Mesodermal cell (in vitro differentiated cells): ENCODE results near the gene PGS1.

Experiments used
- H3K27ac ChIP-seq: 2 replicates; pipeline ENCODE4 v1.7.0; 2013; ENCODE audit warnings: mild to moderate bottlenecking, low read depth, low read length, moderate library complexity; ENCODE audit not compliant: severe bottlenecking
- H3K36me3 ChIP-seq: 2 replicates; pipeline ENCODE4 v1.7.1; 2013; ENCODE audit warnings: mild to moderate bottlenecking, low read length, moderate library complexity; ENCODE audit not compliant: control insufficient read depth, insufficient read depth
- H3K4me1 ChIP-seq: one replicate; pipeline ENCODE4 v1.7.1; 2013; ENCODE audit warnings: mild to moderate bottlenecking, low read length; ENCODE audit not compliant: insufficient read depth, control insufficient read depth, poor library complexity, severe bottlenecking
- H3K4me3 ChIP-seq: 2 replicates; pipeline ENCODE4 v1.7.0; 2013; ENCODE audit warnings: low read length, control low read depth, mild to moderate bottlenecking; ENCODE audit not compliant: insufficient read depth, poor library complexity, severe bottlenecking; ENCODE audit errors: extremely low read depth
- H3K9me3 ChIP-seq: 2 replicates; pipeline ENCODE4 v1.7.1; 2013; ENCODE audit warnings: mild to moderate bottlenecking, low read length, moderate library complexity; ENCODE audit not compliant: control insufficient read depth
- WGBS, 2 experiments: methylation state at CpG; one replicate each; pipeline ENCODE4 v1.1.5; 2013; ENCODE audit warnings: missing lambda C conversion rate in 2 of 2; ENCODE audit not compliant: insufficient coverage in 2 of 2; 5-methylcytosine and 5-hydroxymethylcytosine counted together

The PGS1 gene

DNA sequence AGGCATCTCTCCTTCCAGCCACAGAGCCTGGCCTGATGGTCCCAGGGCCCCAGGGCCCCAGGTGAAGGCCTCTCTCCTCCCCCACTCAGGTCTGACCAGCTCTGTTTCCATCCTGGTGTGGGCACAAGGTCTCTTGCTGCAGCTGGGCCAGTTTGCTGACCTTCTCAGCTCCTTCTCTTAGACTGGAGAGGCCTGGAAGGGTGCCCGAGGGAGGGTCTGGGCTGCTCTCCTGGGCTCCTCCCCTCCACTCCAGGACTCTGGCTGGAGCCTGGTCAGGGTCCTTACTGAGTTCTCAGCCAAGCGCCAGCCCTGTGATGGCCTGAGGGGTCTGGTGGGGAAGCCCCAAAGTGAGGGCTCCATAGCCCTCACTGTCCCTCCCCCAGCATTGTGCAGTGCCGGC, 31.0 kb upstream of the PGS1 start:
- Histone ChIP-seq H3K36me3 (no peaks in the 10 kb centered on the region), H3K9me3 (no peaks in the 10 kb centered on the region), H3K27ac (no peak overlapping the region), H3K4me3 (no peak overlapping the region), H3K4me1 (peaks cover 26% of the 10 kb centered on the region)
- 74 to 89% methylated on average over 2 to 3 of the region's 3 CpGs for WGBS, 2 experiments

DNA sequence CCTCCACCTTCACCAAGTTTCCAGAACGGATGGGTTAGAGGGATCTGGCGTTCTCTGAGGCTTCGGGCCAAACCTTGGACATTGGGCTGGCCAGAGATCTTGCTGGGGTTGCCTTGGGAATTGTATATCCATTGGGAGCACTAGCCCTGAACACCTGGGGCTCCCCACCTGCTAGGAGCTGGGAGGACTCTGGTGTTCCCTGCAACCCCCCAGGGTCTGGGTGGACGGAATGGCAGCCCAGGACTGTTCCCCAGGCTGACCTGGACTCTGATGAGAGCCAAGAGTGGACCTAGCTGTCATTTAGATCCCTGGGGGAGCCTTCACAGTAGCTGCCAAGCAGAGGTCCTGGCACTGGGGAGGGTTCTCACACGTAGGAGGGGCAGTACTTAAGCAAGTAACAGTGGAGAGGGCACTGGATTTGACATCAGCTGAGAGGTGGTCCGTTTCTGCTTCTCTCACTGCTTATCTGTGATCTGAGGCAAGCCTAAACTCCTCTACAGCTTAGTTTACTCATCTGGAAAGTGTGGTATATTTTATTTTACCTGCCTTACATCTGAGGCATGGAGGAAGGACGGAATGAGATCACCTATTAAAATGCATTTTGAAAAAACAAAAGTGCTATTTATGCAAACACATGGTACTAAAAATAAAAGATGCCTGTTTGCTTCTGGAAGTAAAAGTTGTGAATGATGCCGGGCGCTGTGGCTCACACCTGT, 30.2 kb upstream of the PGS1 start:
- no peak overlapping the region for H3K4me3 ChIP-seq
- no peaks in the 10 kb centered on the region for H3K36me3 ChIP-seq
- no peaks in the 10 kb centered on the region for H3K9me3 ChIP-seq
- H3K4me1 ChIP-seq = peaks cover 21% of the 10 kb centered on the region
- 89 to 91% methylated on average over 5 to 8 of the region's 9 CpGs for WGBS, 2 experiments
- no peak overlapping the region for H3K27ac ChIP-seq

- Histone ChIP-seq H3K4me1 (peaks cover 34% of the 10 kb centered on the region), H3K4me3 (no peak overlapping the region), H3K27ac (no peak overlapping the region), H3K9me3 (no peaks in the 10 kb centered on the region), H3K36me3 (peaks cover 5% of the 10 kb centered on the region)
- WGBS, 2 experiments = 98 to 99% methylated on average over 4 of the region's 4 CpGs
These were observed 28.4 kb upstream of the PGS1 start for GRCh38 chr17:78349891-78350642.

- 28 to 30% methylated on average over 13 to 16 of the region's 16 CpGs for WGBS, 2 experiments
- Histone ChIP-seq H3K27ac (peak overlapping the region; percentile 97), H3K4me1 (peaks cover 46% of the 10 kb centered on the region), H3K4me3 (no peak overlapping the region), H3K9me3 (no peaks in the 10 kb centered on the region), H3K36me3 (peaks cover 19% of the 10 kb centered on the region)
These were observed 26.9 kb upstream of the PGS1 start for GRCh38 chr17:78351449-78352006.

- 86% methylated on average over 6 of the region's 8 CpGs; no CpG with 5 or more reads in 1 of the 2 experiments for whole genome bisulfite sequencing, 2 experiments
- Histone ChIP-seq H3K36me3 (peaks cover 42% of the 10 kb centered on the region), H3K27ac (peak overlapping the region; percentile 97), H3K4me1 (peaks cover 58% of the 10 kb centered on the region), H3K9me3 (no peaks in the 10 kb centered on the region), H3K4me3 (peak overlapping the region; percentile 23)
These were observed 24.6 kb upstream of the PGS1 start for GRCh38 chr17:78353834-78354233.

GRCh38 chr17:78355045-78355641, 23.3 kb upstream of the PGS1 start:
- WGBS, 2 experiments = 71 to 73% methylated on average over 8 of the region's 9 CpGs
- H3K4me3 ChIP-seq = no peak overlapping the region
- no peaks in the 10 kb centered on the region for H3K9me3 ChIP-seq
- peaks cover 58% of the 10 kb centered on the region for H3K4me1 ChIP-seq
- peak overlapping the region; percentile 57 for H3K27ac ChIP-seq
- peaks cover 43% of the 10 kb centered on the region for H3K36me3 ChIP-seq

- 71 to 74% methylated on average over 2 to 3 of the region's 3 CpGs for WGBS, 2 experiments
- Histone ChIP-seq H3K36me3 (peaks cover 43% of the 10 kb centered on the region), H3K4me3 (peak overlapping the region; percentile 14), H3K4me1 (peaks cover 58% of the 10 kb centered on the region), H3K9me3 (no peaks in the 10 kb centered on the region), H3K27ac (peak overlapping the region; percentile 57)
These were observed 22.7 kb upstream of the PGS1 start for GRCh38 chr17:78355701-78356100.

DNA sequence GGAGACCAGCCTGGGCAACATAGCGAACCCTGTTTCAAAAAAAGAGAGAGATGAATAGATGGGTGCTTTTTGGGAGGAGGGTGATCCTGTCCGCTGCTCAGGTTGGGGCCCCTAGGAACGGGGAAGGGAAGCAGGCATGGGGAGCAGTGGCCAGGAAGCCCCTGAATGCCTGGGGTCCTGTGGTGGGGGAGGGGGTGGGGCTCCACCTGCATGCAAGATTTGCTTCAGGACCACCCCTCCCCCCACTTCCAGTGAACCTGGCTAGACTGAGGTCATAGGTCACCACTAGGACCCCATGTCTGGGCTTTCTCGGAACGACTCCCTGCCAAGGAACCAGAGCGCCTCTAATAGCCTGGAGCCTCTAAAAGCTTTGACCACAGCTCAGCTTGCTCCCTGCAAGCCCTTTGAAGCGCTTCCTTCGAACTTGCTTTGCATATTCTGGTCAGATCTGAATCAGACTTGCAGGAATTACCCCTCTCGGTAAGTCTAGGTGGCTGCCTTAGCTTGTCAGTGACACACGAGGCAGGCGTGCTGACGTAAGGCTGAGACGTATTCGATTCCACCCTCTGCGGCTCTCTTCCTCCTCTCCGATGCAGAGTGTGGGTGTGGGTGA, 22.2 kb upstream of the PGS1 start:
- Histone ChIP-seq H3K4me1 (peaks cover 59% of the 10 kb centered on the region), H3K27ac (peak overlapping the region; percentile 36), H3K9me3 (no peaks in the 10 kb centered on the region), H3K36me3 (peaks cover 43% of the 10 kb centered on the region), H3K4me3 (peak overlapping the region; percentile 14)
- WGBS, 2 experiments = 27 to 36% methylated on average over 9 of the region's 16 CpGs

- Histone ChIP-seq H3K4me3 (peak overlapping the region; percentile 91), H3K9me3 (no peaks in the 10 kb centered on the region), H3K27ac (peak overlapping the region; percentile 53), H3K4me1 (peaks cover 51% of the 10 kb centered on the region), H3K36me3 (peaks cover 43% of the 10 kb centered on the region)
- WGBS, 2 experiments = 36 to 39% methylated on average over 7 of the region's 7 CpGs
These were observed 21.3 kb upstream of the PGS1 start for GRCh38 chr17:78357177-78357586.
